GM12801 (cell line): Measurements from ENCODE around the gene NFATC1.

Experiments used
- CTCF ChIP-seq: IDR thresholded peaks from one replicate; pipeline ENCODE4 v1.5.1; 2011; ENCODE audit warnings: control low read depth; ENCODE audit not compliant: insufficient read length; ENCODE audit errors: extremely low read depth

Gene NFATC1

DNA sequence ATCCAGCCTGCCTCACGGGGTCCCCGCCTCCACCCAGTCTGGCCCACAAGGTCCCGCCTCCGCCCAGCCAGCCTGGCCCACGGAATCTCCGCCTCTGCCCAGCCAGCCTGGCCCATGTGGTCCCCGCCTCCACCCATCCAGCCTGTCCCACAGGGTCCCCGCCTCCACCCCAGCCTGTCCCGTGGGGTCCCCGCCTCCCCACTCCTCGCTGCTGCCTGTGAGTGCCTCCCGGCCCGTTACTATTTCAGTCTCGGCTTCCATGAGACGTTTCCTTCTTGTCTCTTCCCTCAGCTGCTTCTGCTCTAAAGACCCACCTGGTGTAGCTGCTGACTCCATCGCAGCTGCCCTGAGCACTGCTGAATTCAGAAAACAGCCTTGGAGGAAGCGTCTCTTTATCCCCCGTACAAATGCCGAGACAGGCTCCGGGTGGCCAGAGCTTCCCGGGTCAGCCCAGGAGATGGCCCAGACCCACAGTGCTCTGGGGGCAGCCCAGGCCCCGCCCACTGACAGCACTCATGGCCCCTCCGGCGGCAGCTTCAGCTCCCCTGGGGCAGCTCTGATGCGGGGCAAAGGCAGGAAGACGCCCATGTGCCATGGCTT, 69.8 kb downstream of the NFATC1 start:
- TF ChIP-seq CTCF: no peak

GRCh38 chr18:79466591-79466990, 70.9 kb downstream of the NFATC1 start:
- no peak for TF ChIP-seq CTCF

- no peak for TF ChIP-seq CTCF
Observed at GRCh38 chr18:79467126-79467525, 71.4 kb downstream of the NFATC1 start.

DNA sequence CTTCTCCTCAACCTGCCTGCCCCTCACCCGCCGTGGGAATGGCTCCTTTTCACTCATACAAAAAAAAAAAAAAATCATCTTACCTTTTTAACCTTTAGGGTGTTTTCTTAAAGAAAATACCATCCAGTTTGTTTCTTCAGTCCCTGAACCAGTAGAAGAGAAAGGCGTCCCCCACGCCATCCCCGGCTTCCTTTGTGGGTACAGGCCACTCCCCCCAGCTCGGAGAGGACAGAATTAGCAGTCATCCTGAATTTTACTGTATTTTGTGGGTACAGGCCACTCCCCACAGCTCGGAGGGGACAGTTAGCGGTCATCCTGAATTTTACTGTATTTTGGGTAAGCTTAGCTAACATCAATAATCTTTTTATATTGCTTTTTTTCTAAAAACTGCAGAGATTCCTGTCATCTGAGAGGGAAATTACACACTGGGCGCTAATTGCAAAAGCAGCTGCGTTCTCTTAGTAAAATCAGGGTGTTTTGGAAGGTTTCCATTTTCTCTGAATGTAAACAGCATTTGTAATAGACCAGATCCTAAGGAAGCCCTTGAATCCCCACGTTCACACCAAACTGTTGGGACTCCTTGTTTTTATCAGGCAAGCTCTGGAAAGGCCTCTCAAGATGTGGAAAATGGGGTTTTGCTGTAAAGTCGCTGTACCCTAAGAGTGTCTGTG, 72.5 kb downstream of the NFATC1 start:
- TF ChIP-seq CTCF: no peak

GRCh38 chr18:79469309-79469708, 73.6 kb downstream of the NFATC1 start:
- no peak for TF ChIP-seq CTCF

- TF ChIP-seq CTCF: no peak
Observed at GRCh38 chr18:79469751-79470505, 74.2 kb downstream of the NFATC1 start.

GRCh38 chr18:79470547-79470946, 74.8 kb downstream of the NFATC1 start:
- no peak for TF ChIP-seq CTCF
